Measurements from ENCODE around the gene C11orf24.
A peak's percentile ranks its signal among the peaks of the same experiment; 100 is the strongest.
"Not testable (repeated sequence)": the region's sequence is repeated elsewhere in the genome, so short reads cannot be mapped to it uniquely, and the experiment has no call there.

Gene C11orf24

GRCh38 chr11:68271781-68272608 lies at the start of gene C11orf24:
TSS of gene C11orf24 (minus strand) at chr11:68271973. CDS start at chr11:68263767, 8,206 bp downstream.
- peak; percentile 81 for DNase-seq

GRCh38 chr11:68317147-68317785 lies 45.5 kb upstream of the C11orf24 start:
- DNase-seq: no peak

GRCh38 chr11:68315171-68315920 lies 43.6 kb upstream of the C11orf24 start:
- DNase-seq: no peak

GRCh38 chr11:68314203-68315170 lies 42.7 kb upstream of the C11orf24 start:
- no peak for DNase-seq

- no peak for DNase-seq
These were observed 41.9 kb upstream of the C11orf24 start for GRCh38 chr11:68313574-68314202.

GRCh38 chr11:68312780-68313573 lies 41.2 kb upstream of the C11orf24 start:
- DNase-seq: no peak

- no peak for DNase-seq
These were observed 40.5 kb upstream of the C11orf24 start, which contains the start of gene LRP5 for GRCh38 chr11:68312117-68312779. TSS of gene LRP5 (plus strand) at chr11:68312591. CDS start at chr11:68312715, 124 bp downstream.

GRCh38 chr11:68311160-68312116 lies 39.7 kb upstream of the C11orf24 start:
- DNase-seq: no peak

GRCh38 chr11:68309621-68310185 lies 37.9 kb upstream of the C11orf24 start:
- DNase-seq: no peak

GRCh38 chr11:68308068-68308467 lies 36.3 kb upstream of the C11orf24 start:
- DNase-seq: no peak

GRCh38 chr11:68306636-68307035 lies 34.9 kb upstream of the C11orf24 start:
- DNase-seq: no peak

GRCh38 chr11:68303982-68304780 lies 32.4 kb upstream of the C11orf24 start:
- no peak for DNase-seq

- DNase-seq: no peak
These were observed 31.3 kb upstream of the C11orf24 start for GRCh38 chr11:68303083-68303482.

GRCh38 chr11:68302670-68303069 lies 30.9 kb upstream of the C11orf24 start:
- DNase-seq: no peak

- no peak for DNase-seq
These were observed 30.5 kb upstream of the C11orf24 start for GRCh38 chr11:68302256-68302655.

GRCh38 chr11:68300076-68300830 lies 28.5 kb upstream of the C11orf24 start:
- DNase-seq: no peak

- not testable (repeated sequence) for DNase-seq
These were observed 27.7 kb upstream of the C11orf24 start for GRCh38 chr11:68299517-68299879.

Data from GOT3 (cell line).